ENCODE results near the gene HEATR5A.
"Not testable (repeated sequence)": the region's sequence is repeated elsewhere in the genome, so short reads cannot be mapped to it uniquely, and the experiment has no call there.

HEATR5A gene

DNA sequence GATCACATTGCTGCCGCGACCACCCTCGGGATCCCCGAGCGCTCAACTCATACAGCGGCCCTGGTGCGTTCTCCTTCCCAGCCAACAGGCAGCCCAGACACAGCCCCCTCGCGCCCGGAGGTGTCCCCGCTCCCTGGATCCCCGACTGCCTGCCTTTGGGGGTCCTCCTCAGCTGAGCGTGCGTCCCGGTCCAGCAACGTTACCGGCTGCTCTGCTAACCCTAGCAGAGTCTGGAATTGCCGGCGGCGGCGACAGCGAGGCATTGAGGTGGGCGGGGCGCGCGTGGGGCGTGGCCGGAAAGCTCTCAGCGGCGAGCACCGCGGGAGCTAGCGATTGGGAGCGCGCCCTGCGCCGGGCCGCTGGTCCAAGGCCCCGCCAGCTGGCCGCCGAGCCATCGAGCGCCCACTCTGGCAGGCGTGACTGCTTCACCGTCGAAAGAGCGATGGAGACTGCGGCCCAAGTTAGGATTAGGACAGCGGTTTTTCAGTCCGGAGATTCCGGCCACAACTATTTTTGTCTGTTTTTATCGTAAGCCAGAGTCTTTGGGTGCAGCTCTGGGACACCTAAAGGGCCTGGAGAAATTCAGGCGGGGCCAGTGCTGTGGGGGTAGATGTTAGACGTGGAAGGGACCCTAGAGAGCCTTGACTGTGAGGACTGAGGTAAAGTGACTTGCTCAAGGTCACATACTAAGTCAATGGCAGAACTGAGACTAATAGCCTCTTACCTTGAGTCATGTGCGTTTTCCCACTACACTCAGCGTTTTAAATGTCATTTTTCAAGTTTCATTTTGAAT lies at the start of gene HEATR5A:
Gene HEATR5A (minus strand): TSS at position 232 of the 793 bp plus-strand sequence. CDS start 17,575 bp downstream, outside the sequence.
- DNase-seq (ENCODE audit: low read depth): peak; percentile 85
- H3K4me3 ChIP-seq (ENCODE audit: low read depth, low read length): peak within 1 kb of the TSS; percentile 99

DNA sequence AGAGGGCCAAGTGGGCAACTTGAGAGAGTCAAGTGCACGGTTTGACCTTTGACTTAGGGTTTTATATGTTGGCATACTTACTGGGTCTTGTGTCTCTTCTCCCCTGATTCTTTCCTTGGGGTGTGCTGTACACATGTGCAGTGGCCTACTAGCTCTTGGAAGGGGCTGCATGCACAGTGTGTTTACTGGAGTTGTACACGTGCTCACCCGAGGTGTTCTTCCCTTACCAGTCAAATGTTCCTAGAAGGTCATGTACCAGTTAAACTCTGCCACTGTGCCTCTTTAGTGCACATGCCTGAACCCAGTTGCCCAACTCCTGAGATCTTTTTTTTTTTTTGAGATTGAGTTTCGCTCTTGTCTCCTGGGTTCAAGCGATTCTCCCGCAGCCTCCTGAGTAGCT lies 46.2 kb upstream of the HEATR5A start:
- no peak for DNase-seq (ENCODE audit: low read depth)
- H3K4me3 ChIP-seq (ENCODE audit: low read depth, low read length): no peak overlapping the region

DNA sequence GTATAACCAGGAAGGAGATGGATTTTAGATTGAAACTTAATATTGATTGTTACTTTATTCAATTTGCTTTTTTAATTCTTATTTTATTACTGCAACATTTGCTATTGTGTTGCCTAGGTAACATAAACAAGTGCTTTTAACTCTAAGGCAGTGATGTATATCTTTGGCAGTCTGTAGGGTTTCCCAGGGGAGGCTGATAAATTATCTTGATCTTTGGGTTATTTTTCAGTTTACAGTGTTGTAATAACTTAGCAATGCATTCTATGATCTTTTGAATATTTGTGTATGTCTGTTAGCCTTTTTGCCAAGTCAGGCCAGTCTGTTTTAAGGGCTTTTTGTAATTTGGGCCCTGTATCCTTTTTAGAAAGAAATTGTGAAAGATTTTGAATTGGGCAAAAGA lies 44.8 kb upstream of the HEATR5A start:
- DNase-seq (ENCODE audit: low read depth): no peak
- H3K4me3 ChIP-seq (ENCODE audit: low read depth, low read length): no peak overlapping the region

DNA sequence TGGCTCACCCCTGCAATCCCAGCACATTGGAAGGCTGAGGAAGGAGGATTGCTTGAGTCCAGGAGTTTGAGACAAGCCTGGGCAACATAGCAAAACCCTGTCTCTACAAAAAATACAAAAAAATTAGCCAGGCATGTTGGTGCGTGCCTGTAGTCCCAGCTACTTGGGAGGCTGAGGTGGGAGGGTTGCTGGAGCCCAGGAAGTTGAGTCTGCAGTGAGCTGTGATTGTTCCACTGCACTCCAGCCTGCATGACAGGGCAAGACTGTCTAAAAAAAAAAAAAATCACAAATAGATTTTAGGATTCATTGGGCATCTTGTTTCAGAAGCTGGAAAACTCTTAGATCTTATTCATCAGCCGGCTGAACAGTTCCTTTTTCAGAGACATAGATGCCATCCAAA lies 42.1 kb upstream of the HEATR5A start:
- DNase-seq (ENCODE audit: low read depth); H3K4me3 ChIP-seq (ENCODE audit: low read depth, low read length): not testable (repeated sequence)

DNA sequence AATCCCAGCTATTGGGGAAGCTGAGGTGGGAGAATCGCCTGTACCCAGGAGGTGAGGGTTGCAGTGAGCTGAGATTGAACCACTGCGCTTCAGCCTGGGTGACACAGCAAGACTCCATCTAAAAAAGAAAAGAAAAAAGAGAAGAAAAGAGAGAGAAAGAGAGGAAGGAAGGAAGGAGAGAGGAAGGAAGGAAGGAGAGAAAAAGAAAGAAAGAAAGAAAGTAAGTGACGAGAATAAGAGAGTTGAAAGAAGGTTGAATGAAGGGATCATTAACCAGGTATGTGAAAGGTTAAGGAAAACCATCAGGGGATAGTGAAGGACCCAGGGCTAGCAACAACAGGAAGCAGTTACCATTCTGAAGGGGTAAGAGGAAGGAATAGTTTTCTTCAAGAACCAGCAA lies 41.2 kb upstream of the HEATR5A start:
- no peak overlapping the region for H3K4me3 ChIP-seq (ENCODE audit: low read depth, low read length)
- no peak for DNase-seq (ENCODE audit: low read depth)

DNA sequence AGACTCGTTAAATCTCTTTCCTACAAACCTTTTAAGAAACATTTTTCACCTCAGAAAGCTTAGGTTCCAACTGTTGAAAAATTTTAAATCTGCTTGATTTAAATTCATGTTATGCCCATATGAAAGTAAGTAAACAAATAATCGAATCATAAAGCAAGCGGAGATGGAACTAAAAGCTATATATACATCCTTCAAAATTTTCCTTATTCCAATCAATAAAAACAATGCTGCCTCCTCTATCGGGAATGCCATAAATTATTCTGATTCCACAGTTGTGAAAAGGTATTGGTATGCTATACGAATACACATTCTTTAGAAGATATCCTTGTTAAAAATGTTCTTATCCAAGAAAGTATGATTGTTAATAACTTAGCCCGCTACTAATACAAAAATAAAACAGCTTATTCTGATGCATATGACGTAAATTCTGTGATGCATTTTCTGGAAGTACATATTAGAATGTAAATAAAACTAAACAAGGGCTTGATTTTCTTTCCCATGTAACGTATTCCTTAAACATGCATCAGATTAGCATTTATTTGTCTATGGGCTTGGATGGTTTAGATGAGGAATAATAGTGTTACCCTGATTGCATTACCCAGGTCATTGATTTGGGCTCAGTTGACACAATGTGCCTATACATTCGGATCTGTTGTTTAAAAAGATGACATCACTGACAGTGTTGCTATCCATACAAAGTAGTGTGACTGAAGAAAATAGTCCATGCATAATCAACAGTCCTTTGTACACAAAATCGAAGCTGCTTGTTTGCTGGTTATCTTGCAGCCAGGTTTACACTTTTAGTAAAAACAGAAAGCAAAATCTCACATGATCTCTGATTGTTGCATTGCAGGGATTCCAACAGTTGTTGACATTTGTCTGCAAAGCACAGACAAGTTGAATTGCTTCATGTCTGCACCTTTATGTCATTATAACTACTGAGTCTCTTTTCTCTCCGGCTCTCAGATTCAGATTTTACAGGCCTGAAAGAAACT lies 37.6 kb upstream of the HEATR5A start:
- DNase-seq (ENCODE audit: low read depth): no peak
- peak overlapping the region; percentile 72 for H3K4me3 ChIP-seq (ENCODE audit: low read depth, low read length)

DNA sequence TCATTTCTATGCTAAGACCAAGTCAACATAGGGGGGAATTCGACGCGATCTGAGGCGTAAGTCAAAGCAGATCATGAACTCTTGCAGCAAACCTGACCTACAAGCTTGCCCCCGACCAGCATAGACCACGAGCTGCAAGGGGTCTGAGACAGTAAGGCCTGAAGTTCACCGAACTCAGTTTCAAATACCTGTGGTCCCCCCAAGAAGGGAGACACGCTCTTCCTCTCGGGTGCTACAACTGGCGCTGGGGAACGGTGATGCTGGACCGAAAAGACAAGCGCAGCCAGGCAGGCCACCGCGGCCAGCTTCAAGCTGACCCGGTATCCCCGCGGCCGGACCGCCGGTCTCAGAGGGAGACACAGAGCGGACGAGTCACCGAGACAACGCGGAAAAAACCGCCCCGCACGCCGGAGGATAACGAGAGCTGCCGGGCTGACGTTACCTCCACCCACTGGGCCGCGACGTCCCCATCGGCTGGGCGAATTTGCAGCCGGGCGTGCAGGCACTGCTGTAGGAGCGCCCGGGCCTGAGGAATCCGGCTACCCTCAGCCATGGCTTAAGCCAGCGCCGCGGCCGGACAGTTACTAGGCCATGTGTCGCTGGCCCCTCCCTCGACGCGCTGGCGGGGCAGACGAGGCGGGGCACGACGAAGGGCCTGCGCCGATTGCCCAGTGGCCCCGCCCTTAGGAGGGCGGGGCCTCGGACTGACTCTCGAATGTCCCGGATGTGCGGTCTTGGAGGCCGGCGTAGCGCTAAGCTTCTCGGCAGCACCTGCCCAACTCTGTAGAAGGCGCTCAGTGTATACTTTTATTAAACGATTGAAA lies 36.7 kb upstream of the HEATR5A start, which contains the start of gene DTD2:
Gene DTD2 (minus strand): TSS at position 666 of the 824 bp plus-strand sequence. CDS start 113 bp downstream, at position 553.
- peak within 1 kb of the TSS; percentile 72 for H3K4me3 ChIP-seq (ENCODE audit: low read depth, low read length)

DNA sequence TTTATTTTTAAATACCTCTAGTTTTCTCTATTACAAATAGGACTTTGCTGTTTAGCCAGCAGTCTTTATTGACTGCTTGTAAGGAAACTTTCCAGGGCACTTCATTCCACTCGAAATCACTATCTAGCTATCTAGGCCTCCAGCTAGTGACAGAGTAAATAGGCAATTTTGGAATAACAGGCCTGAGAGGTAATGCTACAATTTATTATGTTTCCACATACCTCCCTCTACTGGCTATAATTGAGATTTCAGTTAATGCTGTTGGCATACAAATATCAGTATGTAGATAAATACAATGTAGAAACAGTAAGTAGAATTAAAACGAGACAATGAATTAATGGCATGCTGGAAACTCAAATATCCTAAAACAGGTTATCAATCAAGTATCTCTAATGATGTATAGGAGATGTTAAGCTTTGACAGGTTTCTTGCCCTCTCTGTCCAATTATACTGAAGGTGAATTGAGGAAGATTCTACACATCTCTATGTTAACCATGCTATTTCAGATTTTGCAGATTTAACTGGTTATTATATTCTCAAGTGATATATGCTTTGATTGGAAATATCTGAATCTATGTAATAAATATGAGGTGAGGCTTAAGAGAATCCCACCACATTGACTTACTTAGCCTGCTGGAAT lies 29.7 kb upstream of the HEATR5A start:
- DNase-seq (ENCODE audit: low read depth): no peak

More for the DNA sequence above, 36.7 kb upstream of the HEATR5A start, which contains the start of gene DTD2:
- DNase-seq (ENCODE audit: low read depth): peak; percentile 82

DNA sequence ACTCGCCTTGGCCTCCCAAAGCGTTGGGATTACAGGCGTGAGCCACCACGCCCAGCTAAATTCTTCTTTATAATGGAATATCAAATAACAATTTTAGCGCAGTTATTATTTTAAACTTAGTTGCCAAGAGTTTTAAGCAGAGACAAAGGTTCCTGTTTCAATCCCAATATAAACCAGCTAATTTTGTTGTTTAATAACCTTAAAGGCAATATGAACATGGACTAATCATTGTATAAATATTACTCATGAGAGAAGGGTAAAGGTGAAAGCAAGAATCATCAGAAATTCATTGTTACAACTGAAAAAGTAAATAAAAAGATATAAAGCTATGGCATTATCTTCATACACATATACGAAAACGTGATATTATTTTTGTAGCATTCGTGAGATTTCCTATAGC lies 28.8 kb upstream of the HEATR5A start:
- DNase-seq (ENCODE audit: low read depth): no peak
- H3K4me3 ChIP-seq (ENCODE audit: low read depth, low read length): no peak overlapping the region

More for the DNA sequence above, 29.7 kb upstream of the HEATR5A start:
- H3K4me3 ChIP-seq (ENCODE audit: low read depth, low read length): no peak overlapping the region

DNA sequence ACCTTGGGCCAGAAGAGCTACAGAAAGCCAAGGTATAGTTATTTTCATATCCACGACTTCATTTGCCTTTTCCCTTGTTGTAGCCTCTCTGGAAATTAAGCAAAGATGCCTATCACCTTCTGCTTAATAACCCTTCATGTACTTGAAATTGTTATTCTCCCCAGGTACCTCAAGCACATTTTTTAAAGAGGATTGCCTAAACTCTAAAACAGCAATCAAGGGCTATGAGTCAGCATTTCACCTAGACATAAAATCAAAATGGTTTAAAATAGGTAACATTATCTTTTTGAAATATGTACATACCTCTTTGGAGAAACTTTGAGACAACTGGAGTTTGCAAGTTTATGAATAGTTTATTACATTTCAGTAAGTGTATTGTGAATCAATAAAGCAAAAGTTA lies 25.4 kb upstream of the HEATR5A start:
- H3K4me3 ChIP-seq (ENCODE audit: low read depth, low read length): no peak overlapping the region
- DNase-seq (ENCODE audit: low read depth): no peak

DNA sequence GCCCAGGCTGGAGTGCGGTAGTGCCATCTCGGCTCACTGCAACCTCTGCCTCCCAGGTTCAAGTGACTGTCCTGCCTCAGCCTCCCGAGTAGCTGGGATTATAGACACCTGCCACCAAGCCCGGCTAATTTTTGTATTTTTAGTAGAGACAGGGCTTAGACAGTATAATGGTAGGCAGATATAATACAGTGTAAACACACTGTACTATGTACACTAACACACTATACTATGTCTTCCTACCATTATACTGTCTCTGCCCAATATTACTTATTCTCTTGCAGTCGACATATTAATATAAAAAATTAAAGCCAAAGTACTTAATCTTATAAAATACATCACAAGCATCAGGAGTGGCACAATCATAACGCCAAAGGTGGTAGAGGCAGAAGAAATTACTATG lies 21.9 kb upstream of the HEATR5A start:
- no peak for DNase-seq (ENCODE audit: low read depth)
- H3K4me3 ChIP-seq (ENCODE audit: low read depth, low read length): no peak overlapping the region

DNA sequence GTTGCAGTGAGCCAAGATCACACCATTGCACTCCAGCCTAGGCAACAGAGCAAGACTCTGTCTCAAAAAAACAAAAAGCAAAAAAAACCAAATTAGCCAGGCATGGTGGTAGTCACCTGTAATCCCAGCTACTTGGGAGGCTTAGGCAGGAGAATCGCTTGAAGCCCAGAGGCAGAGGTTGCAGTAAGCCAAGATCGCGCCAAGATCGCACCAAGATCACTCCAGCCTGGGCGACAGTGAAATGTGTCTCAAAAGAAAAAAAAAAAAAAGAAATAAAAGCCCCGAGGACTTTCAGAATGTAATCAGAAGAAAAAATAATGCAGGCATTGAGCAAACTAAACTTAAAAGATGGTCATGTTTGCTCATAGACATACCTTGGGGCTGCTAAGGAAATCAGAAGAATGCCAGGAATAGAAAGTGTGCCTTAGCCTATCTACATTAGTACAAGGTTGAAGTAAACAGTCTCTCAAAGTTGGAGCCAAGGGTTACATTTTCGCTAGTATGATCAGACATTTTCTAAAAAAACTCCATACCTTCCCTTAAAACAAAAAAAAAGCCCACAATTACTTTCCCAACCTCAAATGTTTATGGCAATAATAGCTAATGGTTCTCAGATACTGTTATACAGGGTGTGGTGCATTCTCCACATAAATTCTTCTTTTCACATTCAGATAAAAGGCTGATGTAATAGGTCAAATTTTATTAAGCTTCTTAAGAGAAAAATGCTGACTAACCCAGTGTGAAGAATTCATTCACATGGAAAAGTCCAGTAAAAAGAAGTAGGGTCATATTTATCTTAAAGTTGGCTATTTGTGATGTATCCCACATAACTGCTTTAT lies 21.1 kb upstream of the HEATR5A start:
- H3K4me3 ChIP-seq (ENCODE audit: low read depth, low read length): no peak overlapping the region
- no peak for DNase-seq (ENCODE audit: low read depth)

DNA sequence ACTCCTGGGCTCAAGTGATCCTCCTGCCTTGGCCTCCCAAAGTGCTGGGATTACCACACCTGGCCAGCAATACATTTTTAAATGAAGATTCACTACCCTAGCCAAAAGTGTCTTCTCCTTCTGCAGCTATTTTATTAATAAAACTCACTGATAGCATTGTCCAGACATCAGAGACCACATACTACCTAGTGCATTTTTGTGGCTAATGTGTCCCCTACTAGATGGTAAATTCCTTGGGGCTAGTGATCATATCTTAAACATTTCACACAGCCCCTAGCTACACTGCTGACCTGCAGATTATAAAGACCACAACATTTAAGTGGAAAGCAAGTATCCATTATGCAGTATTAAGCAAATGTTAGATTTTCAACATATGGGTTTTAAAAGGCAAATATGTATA lies 19.9 kb upstream of the HEATR5A start:
- no peak for DNase-seq (ENCODE audit: low read depth)
- no peak overlapping the region for H3K4me3 ChIP-seq (ENCODE audit: low read depth, low read length)

DNA sequence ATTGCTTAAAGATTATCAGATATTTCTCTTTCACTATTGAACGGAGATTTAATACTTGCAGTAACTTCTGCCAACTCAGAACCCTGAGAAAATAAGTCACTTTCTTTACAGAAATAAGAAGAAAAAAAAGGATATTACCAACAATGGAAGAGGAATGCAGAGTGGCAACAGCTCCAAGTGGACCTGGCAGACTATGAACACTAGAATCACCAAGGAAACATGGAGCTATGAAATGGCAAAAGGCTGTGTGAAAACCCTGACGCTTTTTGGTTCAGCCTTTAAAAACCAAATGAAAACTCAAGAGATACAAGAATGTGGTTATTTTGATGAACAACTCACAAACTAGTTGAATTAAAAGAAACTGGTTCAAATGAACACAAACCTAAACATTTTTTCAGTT lies 19.2 kb upstream of the HEATR5A start:
- no peak for DNase-seq (ENCODE audit: low read depth)
- no peak overlapping the region for H3K4me3 ChIP-seq (ENCODE audit: low read depth, low read length)

DNA sequence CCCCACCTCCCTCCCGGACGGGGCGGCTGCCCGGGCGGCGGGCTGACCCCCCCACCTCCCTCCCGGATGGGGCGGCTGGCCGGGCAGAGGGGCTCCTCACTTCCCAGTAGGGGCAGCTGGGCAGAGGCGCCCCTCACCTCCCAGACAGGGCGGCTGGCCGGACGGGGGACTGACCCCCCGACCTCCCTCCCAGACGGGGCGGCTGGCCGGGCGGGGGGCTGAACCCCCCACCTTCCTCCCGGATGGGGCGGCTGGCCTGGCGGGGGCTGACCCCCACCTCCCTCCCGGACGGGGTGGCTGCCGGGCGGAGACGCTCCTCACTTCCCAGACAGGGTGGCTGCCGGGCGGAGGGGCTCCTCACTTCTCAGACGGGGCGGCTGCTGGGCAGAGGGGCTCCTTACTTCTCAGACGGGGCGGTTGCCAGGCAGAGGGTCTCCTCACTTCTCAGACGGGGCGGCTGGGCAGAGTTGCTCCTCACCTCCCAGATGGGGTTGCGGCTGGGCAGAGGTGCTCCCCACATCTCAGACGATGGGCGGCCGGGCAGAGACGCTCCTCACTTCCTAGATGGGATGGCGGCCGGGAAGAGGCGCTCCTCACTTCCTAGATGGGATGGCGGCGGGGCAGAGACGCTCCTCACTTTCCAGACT lies 16.8 kb upstream of the HEATR5A start:
- not testable (repeated sequence) for H3K4me3 ChIP-seq (ENCODE audit: low read depth, low read length)

DNA sequence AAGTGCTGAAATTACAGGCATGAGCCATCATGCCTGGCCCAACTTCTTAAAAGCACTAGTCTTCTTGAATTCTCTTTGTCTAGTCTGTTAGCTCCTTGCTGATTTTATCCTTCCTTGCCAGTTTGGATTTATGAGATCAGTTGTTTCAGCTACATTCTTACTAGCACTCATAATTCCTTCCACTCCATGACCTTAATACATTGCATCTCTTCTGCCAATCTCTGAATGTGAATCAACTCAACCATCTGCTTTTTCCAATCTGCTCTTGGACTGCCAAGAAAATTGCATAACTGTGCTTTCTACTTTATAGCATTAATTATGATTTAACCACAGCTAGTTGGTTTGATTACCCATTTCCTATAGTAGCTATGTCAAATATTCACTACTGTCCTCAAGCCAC lies 14.9 kb upstream of the HEATR5A start:
- peak; percentile 52 for DNase-seq (ENCODE audit: low read depth)

More for the DNA sequence above, 16.8 kb upstream of the HEATR5A start:
- DNase-seq (ENCODE audit: low read depth): not testable (repeated sequence)

DNA sequence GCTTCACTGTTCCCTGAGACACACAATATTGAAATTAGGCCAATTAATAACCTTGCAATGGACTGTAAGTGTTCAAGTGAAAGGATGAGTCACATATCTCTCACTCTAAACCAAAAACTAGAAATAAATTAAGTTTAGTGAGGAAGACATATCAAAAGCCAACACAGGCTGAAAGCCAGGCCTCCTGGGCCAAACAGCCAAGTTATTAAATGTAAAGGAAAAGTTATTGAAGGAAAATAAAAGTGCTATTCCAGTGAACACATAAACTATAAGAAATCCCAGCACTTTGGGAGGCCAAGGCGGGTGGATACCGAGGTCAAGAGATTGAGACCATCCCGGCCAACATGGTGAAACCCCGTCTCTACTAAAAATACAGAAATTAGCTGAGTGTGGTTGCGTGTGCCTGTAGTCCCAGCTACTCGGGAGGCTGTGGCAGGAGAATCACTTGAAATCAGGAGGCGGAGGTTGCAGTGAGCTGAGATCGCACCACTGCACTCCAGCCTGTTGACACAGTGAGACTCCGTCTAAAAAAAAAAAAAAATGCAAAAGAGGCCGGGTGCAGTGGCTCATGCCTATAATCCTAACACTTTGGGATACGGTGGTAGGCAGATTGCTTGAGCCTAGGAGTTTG lies 10.4 kb upstream of the HEATR5A start:
- no peak for DNase-seq (ENCODE audit: low read depth)
- no peak overlapping the region for H3K4me3 ChIP-seq (ENCODE audit: low read depth, low read length)

More for the DNA sequence above, 14.9 kb upstream of the HEATR5A start:
- H3K4me3 ChIP-seq (ENCODE audit: low read depth, low read length): no peak overlapping the region
